Stimulated activated CD4-positive, alpha-beta T cell treated with anti-CD3 and anti-CD28 coated beads, Interleukin-2, amount 100 ng/mL, for 24 hours (primary cell): ENCODE measurements around the gene POMT1.
"Not testable (repeated sequence)": the region's sequence is repeated elsewhere in the genome, so short reads cannot be mapped to it uniquely, and the experiment has no call there.

Experiments
- DNase-seq, 2 donors: peaks; one replicate each; pipeline ENCODE4 v3.0.0-alpha.2; 2020

POMT1 gene, protein sequence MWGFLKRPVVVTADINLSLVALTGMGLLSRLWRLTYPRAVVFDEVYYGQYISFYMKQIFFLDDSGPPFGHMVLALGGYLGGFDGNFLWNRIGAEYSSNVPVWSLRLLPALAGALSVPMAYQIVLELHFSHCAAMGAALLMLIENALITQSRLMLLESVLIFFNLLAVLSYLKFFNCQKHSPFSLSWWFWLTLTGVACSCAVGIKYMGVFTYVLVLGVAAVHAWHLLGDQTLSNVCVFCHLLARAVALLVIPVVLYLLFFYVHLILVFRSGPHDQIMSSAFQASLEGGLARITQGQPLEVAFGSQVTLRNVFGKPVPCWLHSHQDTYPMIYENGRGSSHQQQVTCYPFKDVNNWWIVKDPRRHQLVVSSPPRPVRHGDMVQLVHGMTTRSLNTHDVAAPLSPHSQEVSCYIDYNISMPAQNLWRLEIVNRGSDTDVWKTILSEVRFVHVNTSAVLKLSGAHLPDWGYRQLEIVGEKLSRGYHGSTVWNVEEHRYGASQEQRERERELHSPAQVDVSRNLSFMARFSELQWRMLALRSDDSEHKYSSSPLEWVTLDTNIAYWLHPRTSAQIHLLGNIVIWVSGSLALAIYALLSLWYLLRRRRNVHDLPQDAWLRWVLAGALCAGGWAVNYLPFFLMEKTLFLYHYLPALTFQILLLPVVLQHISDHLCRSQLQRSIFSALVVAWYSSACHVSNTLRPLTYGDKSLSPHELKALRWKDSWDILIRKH

DNA sequence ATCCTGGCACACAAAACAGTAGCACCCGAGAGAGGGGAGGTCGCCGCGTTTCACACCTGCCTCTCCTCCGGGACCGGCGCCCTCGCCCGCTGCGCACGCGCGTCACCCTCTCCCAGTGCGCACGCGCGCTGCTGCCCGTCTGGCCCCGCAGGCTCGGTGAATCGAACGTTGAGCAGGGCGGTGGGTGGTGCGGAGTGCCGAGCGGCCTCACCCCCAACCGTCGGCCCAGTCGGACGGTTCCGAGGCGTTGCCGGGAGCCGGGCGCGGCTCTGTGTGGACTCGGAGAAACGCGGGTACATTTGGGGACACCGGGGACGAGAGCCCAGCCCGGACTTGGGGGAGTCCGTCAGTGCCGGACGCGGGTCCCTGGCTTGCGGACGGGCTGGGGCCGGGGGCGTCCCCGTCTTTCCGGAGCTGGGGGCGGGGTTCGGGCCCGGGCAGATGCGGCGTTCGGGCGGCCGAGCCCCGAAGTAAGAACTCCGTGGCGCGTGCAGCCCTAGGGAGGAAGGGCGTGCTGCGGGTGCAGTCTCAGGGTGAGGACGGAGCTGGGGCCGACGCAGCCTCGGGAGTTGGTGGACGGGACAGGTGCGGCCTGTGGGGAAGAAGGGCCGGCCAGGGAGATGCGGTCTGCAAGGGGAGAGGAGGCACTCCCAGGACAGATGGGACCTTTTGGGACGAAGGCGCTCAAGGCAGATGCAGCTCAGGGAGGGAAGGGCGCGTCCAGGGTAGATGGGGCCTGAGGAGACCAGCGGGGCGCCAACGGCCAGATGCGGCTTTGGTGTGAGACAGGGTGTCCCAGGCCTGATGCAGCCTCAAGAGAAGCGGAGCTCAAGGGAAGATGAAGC lies at the start of gene POMT1:
Gene POMT1, plus strand, starts transcription at position 138 of the 845 bp plus-strand sequence. CDS start 1,301 bp downstream, outside the sequence.
- peak; percentile 88 to 91 for DNase-seq

DNA sequence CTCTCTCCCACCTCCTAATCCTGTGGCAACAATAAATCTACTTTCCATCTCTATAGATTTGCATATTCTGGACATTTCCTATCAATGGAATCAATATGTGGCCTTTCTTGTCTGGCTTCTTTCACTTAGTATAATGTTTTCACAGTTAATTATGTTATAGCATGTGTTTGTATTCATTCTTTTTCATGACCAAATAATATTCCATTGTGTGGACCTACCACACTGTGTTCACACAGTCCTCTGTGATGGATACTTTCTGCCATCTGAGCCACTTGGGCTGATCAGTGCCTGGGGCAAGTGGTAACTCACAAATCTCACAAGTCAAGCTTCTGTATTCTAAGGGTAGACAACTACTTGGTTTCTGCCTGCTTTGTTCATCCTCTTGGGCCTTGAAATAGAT lies 48.7 kb upstream of the POMT1 start:
- no peak for DNase-seq

DNA sequence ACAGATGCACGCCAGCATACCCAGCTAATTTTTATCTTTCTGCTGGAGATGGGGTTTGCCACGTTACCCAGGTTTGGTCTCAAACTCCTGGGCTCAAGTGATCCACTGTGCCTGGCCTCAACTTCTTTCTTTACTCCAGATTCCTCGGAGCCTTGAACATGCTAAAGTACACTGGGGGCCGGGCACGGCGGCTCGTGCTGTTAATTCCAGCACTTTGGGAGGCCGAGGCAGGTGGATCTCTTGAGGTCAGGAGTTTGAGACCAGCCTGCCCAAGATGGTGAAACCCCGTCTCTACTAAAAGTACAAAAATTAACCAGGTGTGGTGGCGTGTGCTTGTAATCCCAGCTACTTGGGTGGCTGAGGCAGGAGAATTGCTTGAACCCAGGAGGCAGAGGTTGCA lies 47.1 kb upstream of the POMT1 start:
- DNase-seq: not testable (repeated sequence)

DNA sequence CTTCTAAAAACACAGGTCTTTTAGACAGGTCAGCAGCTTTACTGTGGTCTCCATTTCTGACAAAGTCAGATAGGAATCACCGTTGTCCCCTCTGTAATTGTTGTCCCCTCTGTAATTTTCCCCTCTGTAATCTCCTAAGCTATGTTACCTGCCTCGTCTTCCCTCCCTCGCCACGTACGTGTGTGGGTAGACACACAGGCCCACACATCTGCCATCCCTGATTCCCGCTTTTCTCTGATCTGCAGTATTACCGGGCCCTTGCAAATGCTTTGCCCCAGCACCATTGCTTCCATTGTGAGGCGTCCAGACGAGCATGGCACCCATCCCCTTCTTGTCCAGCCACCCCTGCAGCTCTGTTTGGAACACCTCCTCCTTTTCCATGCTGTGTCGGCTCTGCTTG lies 45.0 kb upstream of the POMT1 start:
- DNase-seq: no peak

DNA sequence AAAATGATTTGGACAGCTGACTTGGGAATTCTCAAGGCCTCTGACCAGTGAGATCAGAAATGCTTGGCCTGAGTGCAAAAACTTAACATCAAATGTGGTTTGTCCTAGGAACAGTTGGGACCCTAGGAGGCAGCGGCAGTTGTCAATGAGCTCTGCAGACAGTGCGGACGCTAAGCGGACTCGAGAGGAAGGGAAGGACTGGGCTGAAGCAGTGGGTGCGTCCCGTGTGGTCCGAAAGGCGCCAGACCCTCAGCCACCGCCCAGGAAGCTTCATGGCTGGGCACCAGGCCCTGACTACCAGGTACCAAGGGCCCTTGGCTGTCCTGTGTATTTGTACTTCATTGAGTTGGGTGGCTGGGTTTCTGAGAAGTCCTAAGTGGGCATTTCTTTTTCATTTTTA lies 43.7 kb upstream of the POMT1 start:
- DNase-seq: no peak

DNA sequence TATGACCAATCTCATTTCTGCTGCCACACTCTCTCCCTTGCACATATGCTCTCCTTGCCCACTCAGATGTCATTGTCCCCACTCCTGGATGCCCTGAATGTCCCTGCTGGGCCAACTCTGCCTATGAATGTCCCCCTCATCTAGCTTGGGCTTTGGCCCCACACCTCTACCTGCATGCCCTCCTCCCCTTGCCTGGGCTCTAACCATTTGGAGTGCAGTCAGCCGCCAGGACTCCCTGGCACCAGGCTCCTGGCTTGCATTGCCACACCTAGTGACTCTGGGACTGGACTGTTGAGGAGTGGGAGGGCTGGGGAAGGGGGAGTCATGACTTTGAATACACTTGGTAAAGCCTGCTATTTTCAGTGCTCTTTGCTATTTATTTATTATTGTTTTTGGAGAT lies 41.6 kb upstream of the POMT1 start:
- DNase-seq: no peak

DNA sequence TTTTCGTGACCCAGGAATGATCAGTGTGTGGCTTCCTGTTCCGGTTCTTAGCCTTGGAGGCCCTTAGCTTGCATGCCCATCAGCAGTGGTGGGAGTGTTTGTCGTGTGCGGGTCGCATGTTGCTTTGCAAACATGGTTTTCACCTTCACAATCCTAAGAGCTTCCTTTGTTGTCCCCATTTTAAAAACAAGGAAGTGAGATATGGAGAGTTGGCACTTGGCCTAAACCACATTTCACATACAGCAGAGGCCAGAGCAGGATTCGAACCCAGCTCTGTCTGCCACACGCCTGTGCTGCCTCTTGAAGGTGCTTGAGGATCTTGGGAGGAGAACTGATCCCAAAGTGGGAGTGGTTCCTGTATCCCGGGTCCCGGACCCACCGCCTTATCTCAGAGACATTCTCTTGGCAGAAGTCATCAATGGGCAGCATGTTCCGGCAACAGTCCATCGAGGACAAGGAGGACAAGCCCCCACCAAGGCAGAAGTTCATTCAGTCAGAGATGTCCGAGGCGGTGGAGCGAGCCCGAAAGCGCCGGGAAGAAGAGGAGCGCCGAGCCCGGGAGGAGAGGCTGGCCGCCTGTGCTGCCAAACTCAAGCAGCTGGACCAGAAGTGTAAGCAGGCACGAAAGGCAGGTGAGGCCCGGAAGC lies 38.2 kb upstream of the POMT1 start:
- no peak for DNase-seq

DNA sequence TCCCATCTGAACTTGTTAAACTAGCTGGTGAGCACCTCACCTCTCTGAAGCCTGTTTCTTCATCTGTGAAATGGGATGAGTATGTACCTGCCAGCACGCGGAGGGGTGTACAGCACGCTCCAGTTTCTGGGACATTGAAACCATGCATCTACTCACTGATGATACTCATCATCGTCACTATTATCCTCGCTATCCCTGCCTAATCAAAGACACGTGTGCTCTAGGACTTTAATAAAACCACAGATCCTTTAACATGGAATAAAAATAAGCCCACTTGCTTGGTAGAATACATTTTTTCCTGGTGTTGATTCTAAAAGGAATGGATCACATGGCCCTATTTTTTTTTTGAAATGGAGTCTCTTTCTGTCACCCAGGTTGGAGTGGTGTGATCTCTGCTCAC lies 37.3 kb upstream of the POMT1 start:
- no peak for DNase-seq

DNA sequence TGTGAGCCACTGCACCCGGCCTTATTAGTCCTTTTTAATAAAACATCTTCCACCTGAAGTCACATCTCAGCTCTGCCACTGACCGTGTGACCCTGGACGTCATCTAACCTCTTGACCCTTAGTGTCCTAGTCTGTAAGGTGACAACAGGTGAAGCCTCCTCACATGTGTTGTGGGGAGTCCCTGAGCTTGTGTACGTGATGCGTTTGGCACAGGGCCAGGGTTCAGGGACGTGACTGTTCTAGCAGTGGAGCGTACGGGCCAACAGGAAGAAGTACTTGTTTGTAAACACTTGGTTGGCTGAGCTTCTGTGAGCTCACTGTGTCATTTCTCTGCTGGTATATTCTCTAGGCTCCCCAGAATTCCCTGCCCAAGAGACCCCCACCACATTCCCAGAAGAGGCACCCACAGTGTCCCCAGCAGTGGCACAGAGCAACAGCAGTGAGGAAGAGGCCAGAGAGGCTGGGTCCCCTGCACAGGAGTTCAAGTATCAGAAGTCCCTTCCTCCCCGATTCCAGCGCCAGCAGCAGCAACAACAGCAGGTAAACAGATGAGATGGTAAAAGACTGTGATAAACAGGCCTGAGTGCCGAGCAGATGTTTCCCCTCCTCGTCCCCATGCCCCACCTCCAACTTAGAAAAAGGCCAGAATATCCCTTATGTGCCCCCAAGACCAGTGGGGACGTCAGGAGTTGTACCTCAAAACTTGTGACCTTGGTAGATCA lies 35.3 kb upstream of the POMT1 start:
- DNase-seq: no peak

DNA sequence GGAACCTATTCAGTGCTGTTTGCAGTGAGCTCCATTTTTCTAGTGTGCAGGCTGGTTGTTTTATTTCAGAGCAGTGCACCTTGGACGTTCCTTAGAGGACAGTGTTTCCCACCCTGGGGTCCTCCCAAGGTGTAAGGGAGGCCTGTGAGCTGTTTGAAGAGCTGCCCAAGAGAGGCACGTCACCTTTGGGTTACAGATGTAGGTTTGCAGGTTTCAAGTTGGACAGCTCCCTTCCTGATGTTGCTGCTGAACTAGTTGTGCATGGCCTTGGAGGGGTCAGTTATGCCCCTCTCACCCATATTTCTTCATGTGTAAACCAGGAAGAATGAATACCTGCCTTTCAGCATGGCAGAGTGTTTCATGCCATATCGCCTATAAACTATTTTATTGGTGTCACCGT lies 34.7 kb upstream of the POMT1 start:
- no peak for DNase-seq

DNA sequence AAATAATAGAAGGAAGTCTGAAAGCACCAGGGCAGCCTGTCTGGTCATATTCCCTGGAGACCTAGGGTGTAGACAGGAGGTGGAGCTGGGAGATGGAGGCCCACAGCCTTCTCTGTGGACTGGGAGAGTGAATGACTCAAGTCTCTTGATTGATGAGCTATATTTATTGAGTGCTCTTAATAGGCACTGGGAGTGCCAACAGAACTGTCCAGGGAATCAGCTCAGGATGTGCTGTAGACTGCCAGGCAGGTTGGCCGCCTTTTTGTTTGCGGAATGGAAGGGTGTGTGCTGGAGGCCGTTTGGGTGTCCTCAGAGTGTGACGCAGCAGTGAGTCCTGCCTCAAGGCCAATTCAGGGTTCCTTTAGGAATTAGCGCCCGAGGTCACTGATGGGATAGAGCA lies 33.4 kb upstream of the POMT1 start:
- DNase-seq: no peak

DNA sequence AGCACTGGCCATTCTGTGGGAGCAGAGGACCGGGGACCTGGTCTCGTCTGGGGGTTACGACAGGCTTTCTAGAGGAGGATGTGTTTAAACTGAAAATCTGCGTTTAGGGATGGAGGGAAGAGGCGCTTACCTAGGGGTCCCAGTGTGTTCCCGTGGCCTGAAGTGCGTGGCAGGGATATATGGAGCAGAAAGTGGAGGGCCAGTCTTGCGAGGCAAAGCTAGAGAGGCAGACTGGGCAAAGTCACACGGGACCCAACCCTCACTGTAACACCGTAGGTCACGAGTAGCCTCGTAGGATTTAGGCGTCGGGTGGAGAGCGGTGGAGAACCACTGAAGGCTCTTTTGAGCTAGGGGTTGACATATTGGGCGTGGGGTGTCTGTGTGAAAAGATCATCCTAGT lies 32.8 kb upstream of the POMT1 start:
- no peak for DNase-seq

DNA sequence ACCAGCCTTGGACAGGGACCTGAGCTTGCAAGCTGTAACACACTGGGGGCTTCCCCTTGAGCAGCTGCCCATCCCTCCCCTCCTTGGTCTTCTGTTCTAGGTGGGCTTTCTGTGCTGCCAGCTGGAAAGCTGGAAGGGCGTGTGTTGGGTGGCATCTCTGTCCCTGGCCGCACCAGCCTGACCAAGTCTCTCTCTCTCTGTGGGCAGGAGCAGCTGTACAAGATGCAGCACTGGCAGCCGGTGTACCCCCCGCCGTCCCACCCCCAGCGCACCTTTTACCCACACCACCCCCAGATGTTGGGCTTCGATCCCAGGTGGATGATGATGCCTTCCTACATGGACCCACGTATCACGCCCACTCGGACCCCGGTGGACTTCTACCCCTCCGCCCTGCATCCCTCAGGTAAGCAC lies 32.1 kb upstream of the POMT1 start:
- DNase-seq: no peak

DNA sequence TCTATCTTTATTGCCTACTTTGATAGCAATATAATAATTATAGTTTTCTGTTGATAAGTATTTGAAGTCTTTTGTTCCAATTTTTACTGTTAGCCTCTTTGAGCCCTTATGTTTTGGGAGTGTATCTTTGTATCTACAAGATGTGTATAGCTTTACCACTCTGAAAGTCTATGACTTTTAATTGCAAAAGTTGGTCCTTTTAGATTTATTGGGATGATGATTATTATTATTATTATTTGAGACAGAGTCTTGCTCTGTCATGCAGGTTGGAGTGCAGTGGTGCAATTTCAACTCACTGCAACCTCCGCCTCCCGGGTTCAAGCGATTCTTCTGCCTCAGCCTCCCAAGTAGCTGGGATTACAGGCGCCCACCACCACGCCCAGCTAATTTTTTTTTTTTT lies 30.6 kb upstream of the POMT1 start:
- not testable (repeated sequence) for DNase-seq

DNA sequence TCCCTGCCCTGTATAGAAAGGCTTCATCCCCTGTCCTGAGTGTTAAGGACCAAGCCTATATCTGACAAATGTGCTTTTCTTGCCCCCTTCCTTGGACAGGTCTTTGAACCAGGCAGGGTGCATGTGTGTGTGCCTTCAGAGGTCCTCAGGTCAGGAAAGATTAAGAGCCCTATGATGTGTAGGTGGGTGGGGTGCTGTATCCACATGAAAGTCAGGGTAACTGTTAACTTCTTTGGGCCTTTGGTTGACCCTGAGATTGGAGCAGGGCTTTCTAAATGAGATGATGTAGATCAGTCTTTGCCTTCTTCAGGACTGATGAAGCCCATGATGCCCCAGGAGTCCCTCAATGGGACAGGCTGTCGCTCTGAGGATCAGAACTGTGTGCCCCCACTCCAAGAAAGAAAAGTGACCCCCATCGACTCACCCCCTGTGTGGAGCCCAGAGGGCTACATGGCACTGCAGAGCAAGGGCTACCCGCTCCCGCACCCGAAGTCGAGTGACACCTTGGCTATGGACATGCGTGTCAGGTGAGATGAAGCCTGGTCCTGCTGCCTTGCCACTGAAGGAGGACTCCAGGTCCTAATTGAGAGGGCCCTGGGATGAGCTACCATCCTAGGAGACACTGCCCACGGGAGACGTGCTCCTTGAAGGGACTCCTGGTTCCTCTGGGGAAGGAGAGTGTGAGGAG lies 29.4 kb upstream of the POMT1 start:
- DNase-seq: no peak

DNA sequence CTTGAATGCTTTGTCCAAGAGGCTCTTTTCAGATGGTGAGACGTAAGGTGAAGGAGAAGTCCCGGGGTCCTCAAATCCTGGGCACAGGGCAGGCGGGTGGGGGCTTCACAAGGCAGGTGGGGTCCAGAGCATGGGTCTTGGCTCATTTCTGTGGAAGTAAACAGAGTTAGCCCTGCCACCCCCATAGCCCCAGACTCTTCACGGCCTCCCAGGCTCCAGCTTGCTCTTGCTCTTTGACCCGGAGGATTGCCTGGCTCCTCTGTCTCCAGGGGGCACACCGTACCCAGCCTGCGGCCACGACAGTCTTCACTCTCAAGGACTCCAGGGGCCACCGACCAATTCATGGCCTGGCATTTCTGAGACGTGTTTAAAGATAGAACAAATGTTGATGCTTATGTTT lies 28.8 kb upstream of the POMT1 start:
- no peak for DNase-seq

DNA sequence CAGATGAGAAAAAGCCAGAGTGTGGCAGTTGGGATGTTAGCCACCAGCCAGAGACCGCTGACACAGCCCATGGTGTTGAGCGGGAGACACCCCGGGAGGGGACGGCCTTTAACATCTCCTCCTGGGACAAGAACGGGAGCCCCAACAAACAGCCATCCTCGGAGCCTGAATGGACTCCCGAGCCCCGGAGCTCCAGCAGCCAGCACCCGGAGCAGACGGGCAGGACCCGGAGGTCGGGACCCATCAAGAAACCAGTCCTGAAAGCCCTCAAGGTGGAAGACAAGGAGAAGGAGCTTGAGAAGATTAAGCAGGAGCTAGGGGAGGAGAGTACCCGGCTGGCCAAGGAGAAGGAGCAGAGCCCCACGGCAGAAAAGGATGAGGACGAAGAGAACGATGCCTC lies 28.0 kb upstream of the POMT1 start:
- DNase-seq: no peak

DNA sequence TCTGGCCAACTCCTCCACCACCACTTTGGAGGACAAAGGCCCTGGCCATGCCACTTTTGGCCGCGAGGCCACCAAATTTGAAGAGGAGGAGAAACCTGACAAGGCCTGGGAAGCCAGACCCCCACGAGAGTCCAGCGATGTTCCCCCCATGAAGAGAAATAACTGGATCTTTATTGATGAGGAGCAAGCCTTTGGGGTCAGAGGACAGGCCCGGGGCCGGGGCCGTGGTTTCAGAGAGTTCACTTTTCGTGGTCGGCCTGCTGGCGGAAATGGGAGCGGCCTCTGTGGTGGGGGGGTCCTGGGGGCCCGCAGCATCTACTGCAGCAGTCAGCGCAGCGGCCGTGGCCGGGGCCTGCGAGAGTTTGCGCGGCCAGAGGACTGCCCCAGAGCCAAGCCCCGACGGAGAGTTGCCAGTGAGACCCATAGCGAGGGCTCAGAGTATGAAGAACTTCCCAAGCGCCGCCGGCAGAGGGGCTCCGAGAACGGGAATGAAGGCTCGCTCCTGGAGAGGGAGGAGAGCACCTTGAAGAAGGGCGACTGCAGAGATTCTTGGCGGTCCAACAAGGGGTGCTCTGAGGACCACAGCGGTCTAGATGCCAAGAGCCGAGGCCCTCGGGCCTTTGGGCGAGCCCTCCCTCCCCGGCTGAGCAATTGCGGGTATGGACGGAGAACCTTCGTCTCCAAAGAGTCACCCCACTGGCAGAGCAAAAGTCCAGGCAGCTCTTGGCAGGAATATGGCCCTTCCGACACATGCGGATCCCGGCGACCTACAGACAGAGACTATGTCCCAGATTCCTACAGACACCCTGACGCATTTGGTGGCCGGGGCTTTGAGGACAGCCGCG lies 27.4 kb upstream of the POMT1 start:
- DNase-seq: no peak

DNA sequence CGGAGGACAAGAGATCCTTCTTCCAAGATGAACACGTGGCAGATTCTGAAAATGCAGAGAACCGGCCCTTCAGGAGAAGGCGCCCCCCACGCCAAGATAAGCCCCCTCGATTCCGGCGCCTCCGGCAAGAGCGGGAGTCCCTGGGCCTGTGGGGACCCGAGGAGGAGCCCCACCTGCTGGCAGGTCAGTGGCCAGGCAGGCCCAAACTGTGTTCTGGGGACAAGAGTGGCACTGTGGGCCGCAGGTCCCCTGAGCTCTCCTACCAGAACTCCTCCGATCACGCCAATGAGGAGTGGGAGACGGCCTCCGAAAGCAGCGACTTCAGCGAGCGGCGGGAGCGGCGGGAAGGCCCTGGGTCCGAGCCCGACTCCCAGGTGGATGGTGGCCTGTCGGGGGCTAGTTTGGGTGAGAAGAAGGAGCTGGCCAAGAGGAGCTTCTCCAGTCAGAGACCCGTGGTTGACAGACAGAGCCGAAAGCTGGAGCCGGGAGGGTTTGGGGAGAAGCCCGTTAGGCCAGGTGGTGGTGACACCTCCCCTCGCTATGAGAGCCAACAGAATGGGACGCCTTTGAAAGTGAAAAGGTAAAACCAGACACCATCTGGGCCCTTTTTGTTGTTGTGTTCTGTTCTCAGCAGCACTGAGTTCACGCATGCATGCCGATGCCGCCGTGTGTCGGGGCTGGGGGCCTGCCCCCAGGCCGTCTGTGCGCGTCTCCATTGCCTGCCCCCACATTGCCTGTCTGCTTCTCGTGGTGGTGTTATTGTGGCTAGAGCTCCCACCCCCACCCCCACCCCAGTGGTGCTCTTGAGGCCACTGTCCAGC lies 26.6 kb upstream of the POMT1 start:
- DNase-seq: no peak
